ENCODE measurements around the gene CSK. TPM values are rescaled to one million over a fixed set of nuclear protein-coding genes. Genes with fewer than 3 reads are reported as not detected.

The CSK gene
- total RNA-seq, 1 experiment from 2014 or later = 49.2 TPM

DNA sequence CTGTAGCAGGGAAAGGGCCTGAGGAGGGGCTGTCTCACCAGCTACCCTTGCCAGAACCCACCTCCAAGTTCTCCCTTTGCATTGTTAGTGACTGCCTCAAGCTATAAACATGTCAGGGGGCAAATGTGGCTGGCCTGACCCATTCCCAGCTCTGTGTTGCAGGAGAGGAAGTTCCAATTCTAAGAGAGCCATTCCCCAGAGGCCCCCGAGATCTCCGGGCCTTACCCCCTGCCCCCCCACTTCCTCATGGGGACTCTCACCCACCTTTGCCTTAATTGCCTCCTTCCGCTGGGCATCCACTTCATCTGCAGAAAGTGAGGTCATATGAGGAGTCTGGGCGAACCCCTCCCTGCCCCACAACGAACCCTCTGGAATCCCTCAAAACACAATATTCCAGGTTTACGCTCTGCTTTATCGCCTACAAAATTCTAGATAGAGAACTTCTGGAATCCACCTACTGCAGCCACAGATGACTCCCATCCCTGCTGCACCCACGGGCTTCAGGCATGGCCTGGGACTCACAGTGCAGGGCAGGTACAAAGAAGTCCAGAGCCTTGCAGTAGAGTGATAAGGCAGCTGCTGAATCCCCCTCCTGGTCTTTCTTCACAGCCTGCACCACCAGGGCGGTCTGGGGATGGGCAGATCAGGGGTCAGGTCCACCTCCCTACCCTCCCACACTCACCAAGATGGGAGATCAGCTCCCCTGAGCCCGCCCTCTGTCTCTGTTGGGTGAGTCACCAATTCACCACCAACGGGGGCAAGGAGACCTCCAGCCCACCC lies 57.1 kb downstream of the CSK start:
- no CpG with 5 or more reads among the region's 11 CpGs for WGBS (ENCODE audit: extremely low coverage, insufficient read length, low lambda C conversion rate)
- Histone ChIP-seq H3K9me3 (ENCODE audit: control insufficient read depth, low read depth, low read length) (no peaks in the 10 kb centered on the region), H3K79me2 (ENCODE audit: insufficient read depth, low read length) (no peaks in the 10 kb centered on the region), H3K4me1 (ENCODE audit: insufficient read depth, low read length) (no peaks in the 10 kb centered on the region; the same call in 1 of the 2 replicates), H3K14ac (ENCODE audit: insufficient read depth, low read length) (no peak overlapping the region), H3K4ac (ENCODE audit: low read depth, low read length) (no peak overlapping the region), H2BK12ac (ENCODE audit: insufficient read length, low read depth, low read length) (no peak overlapping the region), H2AK5ac (ENCODE audit: insufficient read length, low read length) (no peak overlapping the region), H3K9ac (ENCODE audit: extremely low read depth, insufficient read length, low read length) (no peak overlapping the region), H4K20me1 (ENCODE audit: control insufficient read depth, insufficient read depth, insufficient read length) (peaks cover 3% of the 10 kb centered on the region), H4K5ac (ENCODE audit: insufficient read length, low read depth, low read length) (no peak overlapping the region), H3K27ac (ENCODE audit: insufficient read length, low read depth, low read length) (no peak overlapping the region), H4K8ac (replicated peaks; ENCODE audit: insufficient read length, low read depth, low read length) (no peak overlapping the region), H2BK5ac (ENCODE audit: insufficient read length, low read length) (no peak overlapping the region), H3K27me3 (ENCODE audit: insufficient read depth, low read length) (no peaks in the 10 kb centered on the region), H3T11ph (ENCODE audit: low read length) (no peak overlapping the region), H2AFZ (ENCODE audit: low read length) (no peak overlapping the region), H2BK15ac (ENCODE audit: low read depth, low read length) (no peak overlapping the region), H3K18ac (ENCODE audit: insufficient read length, low read depth, low read length) (no peak overlapping the region), H2BK120ac (ENCODE audit: low read depth, low read length, poor library complexity, severe bottlenecking) (no peak overlapping the region), H3K56ac (ENCODE audit: insufficient read length, low read depth, low read length) (no peak overlapping the region), H3K79me1 (ENCODE audit: insufficient read depth, low read depth, low read length, poor library complexity, severe bottlenecking) (no peaks in the 10 kb centered on the region), H3K23ac (ENCODE audit: insufficient read length, low read depth, low read length) (no peak overlapping the region), H3K4me2 (ENCODE audit: insufficient read depth, insufficient read length, low read length) (no peak overlapping the region), H4K91ac (ENCODE audit: insufficient read length, low read depth, low read length) (no peak overlapping the region), H2BK20ac (ENCODE audit: low read depth, low read length, poor library complexity, severe bottlenecking) (no peak overlapping the region), H3K23me2 (ENCODE audit: insufficient read length, low read depth, low read length, poor library complexity, severe bottlenecking) (peaks cover 6% of the 10 kb centered on the region)
- no peak overlapping the region for H3K4me3 Mint-ChIP-seq
- peaks cover 6 to 37% (median 29%) of the 10 kb centered on the region in 3 experiments for H3K36me3 Mint-ChIP-seq (ENCODE audit: insufficient read depth in 1 of 3, low read depth in 3 of 3)
- no peaks in the 10 kb centered on the region for H3K9me3 Mint-ChIP-seq
- no peaks in the 10 kb centered on the region for H3K27me3 Mint-ChIP-seq (ENCODE audit: low read depth)
- peak overlapping the region in 1 of 3 experiments; percentile 88; a peak in 2 of 7 replicates for H3K27ac Mint-ChIP-seq
- peaks cover 21 to 38% of the 10 kb centered on the region in 2 experiments for H3K4me1 Mint-ChIP-seq
- no peak for DNase-seq
- TF ChIP-seq CTCF (conservative IDR thresholded peaks at IDR 0.05) = no peak

Measured in H9 (cell line).